Measurements from ENCODE around the gene ZNF862. TPM values are rescaled to one million over a fixed set of nuclear protein-coding genes. Genes with fewer than 3 reads are reported as not detected.

Gene ZNF862
- total and polyA plus RNA-seq, 2 of the 8 experiments (the other 6 are each of a cell fraction or from before 2014, with no cell fraction given), result 1.8 to 3.9 TPM

DNA sequence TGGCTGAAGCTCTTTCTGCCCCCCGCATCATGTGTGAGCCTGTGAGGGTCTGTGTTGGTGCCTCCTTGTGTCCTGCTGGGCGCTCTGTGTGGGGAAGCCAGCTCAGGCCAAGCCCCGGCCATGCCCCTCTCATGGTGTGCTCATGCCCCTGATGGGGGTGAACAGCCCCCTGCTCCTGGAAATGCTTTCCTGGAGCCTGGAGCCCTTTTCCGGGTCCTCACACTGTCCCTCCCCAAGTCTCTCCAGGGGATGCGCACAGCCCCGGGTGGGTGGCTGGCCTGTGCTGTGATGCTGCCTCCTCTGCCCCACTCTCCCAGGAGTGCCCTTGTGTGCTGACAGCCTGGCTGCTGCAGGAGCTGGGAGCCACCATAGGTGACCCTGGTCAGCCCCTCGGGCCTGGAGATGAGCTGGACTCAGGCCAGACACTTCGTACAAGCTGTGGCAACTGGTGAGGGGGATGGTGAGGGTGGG, 20.8 kb upstream of the ZNF862 start:
- ChIA-PET CTCF (ENCODE audit: partially characterized antibody) (interaction anchor here (0.7 to 5.2 kb wide), 9 partner anchors 9 to 110 kb away, joined by 3 to 67 read pairs (median 3); no protein-coding TSS in a partner anchor), POLR2A (ENCODE audit: partially characterized antibody) (interaction anchor here (0.7 to 2.4 kb wide), 2 partner anchors 8 to 21 kb away, joined by 3 to 5 read pairs; no protein-coding TSS in a partner anchor)
- H4K5ac ChIP-seq (ENCODE audit: insufficient read length, low read depth, low read length), result no peak overlapping the region
- peaks cover 0 to 20% (median 8%) of the 10 kb centered on the region in 4 experiments; a peak in 6 of 7 replicates for H3K4me1 ChIP-seq (replicated peaks in 1 of 4; ENCODE audit: control insufficient read depth in 3 of 4, insufficient read depth in 4 of 4, low read length in 3 of 4)
- DNase-seq (ENCODE audit: low read depth in 1 of 2, low spot score in 2 of 2) (no peak), FAIRE-seq (no peak)
- H4K8ac ChIP-seq (ENCODE audit: extremely low read depth, insufficient read depth, low read length), result no peak overlapping the region
- H3K56ac ChIP-seq (replicated peaks; ENCODE audit: insufficient read length, low read depth, low read length), result no peak overlapping the region
- no peak overlapping the region for H3K9ac ChIP-seq (replicated peaks in 1 of 4; ENCODE audit: extremely low read depth in 1 of 4, low read depth in 3 of 4, low read length in 3 of 4)
- no peaks in the 10 kb centered on the region for H3K23me2 ChIP-seq (ENCODE audit: low read depth, low read length)
- 84% methylated on average over 8 of the region's 8 CpGs; no CpG with 5 or more reads in 1 of the 2 experiments for WGBS, 2 experiments (ENCODE audit: extremely low coverage in 1 of 2, insufficient coverage in 1 of 2, insufficient read length in 1 of 2, insufficient replicate concordance in 2 of 2, low coverage in 1 of 2, low lambda C conversion rate in 2 of 2, missing lambda C conversion rate in 1 of 2)
- H3K79me1 ChIP-seq (ENCODE audit: low read depth, low read length), result no peaks in the 10 kb centered on the region; the same call in 1 of the 2 replicates
- no peak overlapping the region for H2BK12ac ChIP-seq (ENCODE audit: low read depth, low read length)
- no peaks in the 10 kb centered on the region for H3K79me2 ChIP-seq (ENCODE audit: control insufficient read depth in 1 of 2, insufficient read depth in 2 of 2, low read length in 2 of 2)
- H2BK15ac ChIP-seq (ENCODE audit: low read length), result no peak overlapping the region
- H2BK5ac ChIP-seq (ENCODE audit: low read depth, low read length), result no peak overlapping the region
- H3K9me3 ChIP-seq (ENCODE audit: insufficient read depth in 2 of 2, low read depth in 1 of 2, low read length in 1 of 2), result no peaks in the 10 kb centered on the region; a peak in 1 of 4 replicates
- H2BK20ac ChIP-seq (ENCODE audit: low read length), result no peak overlapping the region
- no peaks in the 10 kb centered on the region for H3K36me3 ChIP-seq (ENCODE audit: control insufficient read depth in 2 of 4, insufficient read depth in 4 of 4, low read length in 3 of 4)
- no peak overlapping the region for H3K4me2 ChIP-seq (ENCODE audit: insufficient read depth in 1 of 2, low read depth in 2 of 2, low read length in 2 of 2)
- H2AFZ ChIP-seq (ENCODE audit: low read length), result no peak overlapping the region
- no peak for TF ChIP-seq EP300 (IDR thresholded peaks at IDR 0.05; ENCODE audit: borderline replicate concordance in 1 of 2, low read depth in 2 of 2, low read length in 2 of 2)
- TF ChIP-seq CHD2 (IDR thresholded peaks at IDR 0.05; ENCODE audit: low read length), result no peak
- no peak for TF ChIP-seq SIN3A (conservative IDR thresholded peaks at IDR 0.05 in 1 of 2, IDR thresholded peaks at IDR 0.05 in 1 of 2; ENCODE audit: low read depth in 1 of 2, low read length in 2 of 2)
- H3K27me3 ChIP-seq (replicated peaks in 1 of 4; ENCODE audit: control insufficient read depth in 3 of 4, extremely low read depth in 1 of 4, insufficient read depth in 3 of 4, low read length in 3 of 4), result no peaks in the 10 kb centered on the region
- no peak overlapping the region for H3K27ac ChIP-seq (ENCODE audit: low read depth, low read length)
- no peak overlapping the region for H3K23ac ChIP-seq (ENCODE audit: insufficient read length)
- H4K91ac ChIP-seq (replicated peaks; ENCODE audit: insufficient read length, low read length), result no peak overlapping the region
- no peaks in the 10 kb centered on the region for H4K20me1 ChIP-seq (replicated peaks in 1 of 2; ENCODE audit: control insufficient read depth in 1 of 2, insufficient read depth in 2 of 2, low read length in 2 of 2)
- no peak overlapping the region; the same call in 1 of the 2 replicates for H3K18ac ChIP-seq (ENCODE audit: extremely low read depth, low read length)
- no peak overlapping the region for H3K4ac ChIP-seq (replicated peaks; ENCODE audit: insufficient read length, low read depth, low read length)
- no peak overlapping the region for H3K14ac ChIP-seq (ENCODE audit: insufficient read length)
- no peak overlapping the region for H3K4me3 ChIP-seq (ENCODE audit: extremely low read depth in 1 of 4, insufficient read depth in 2 of 4, low read depth in 3 of 4, low read length in 4 of 4)
- H2AK5ac ChIP-seq (ENCODE audit: low read depth, low read length), result no peak overlapping the region
- no peak overlapping the region for H2BK120ac ChIP-seq (replicated peaks; ENCODE audit: low read depth, low read length)
